Fibroblast of pulmonary artery (primary cell): ENCODE data around the gene PALD1.

Source experiments
- DNase-seq: peaks from one replicate; pipeline ENCODE4 v3.0.0-alpha.2; 2010; ENCODE audit warnings: low read depth
- H3K4me3 ChIP-seq: replicated peaks from 2 replicates; pipeline ENCODE4 v1.5.1; 2011; ENCODE audit warnings: low read depth, mild to moderate bottlenecking, control low read depth, low read length, moderate library complexity
- CTCF ChIP-seq: IDR thresholded peaks from 2 replicates; pipeline ENCODE4 v1.5.1; 2011; ENCODE audit warnings: mild to moderate bottlenecking, control low read depth, low read length, inconsistent platforms; ENCODE audit errors: missing control alignments

Gene PALD1

GRCh38 chr10:70508912-70509756 is 30.6 kb downstream of the PALD1 start:
- TF ChIP-seq CTCF: no peak

GRCh38 chr10:70509757-70510147 is 31.2 kb downstream of the PALD1 start:
- H3K4me3 ChIP-seq: no peak overlapping the region
- DNase-seq: peak; percentile 11
- TF ChIP-seq CTCF: no peak

More at GRCh38 chr10:70508912-70509756, 30.6 kb downstream of the PALD1 start:
- H3K4me3 ChIP-seq: no peak overlapping the region
- peak; percentile 39 for DNase-seq

GRCh38 chr10:70510453-70510852 is 31.9 kb downstream of the PALD1 start:
- TF ChIP-seq CTCF: no peak
- DNase-seq: no peak
- no peak overlapping the region for H3K4me3 ChIP-seq

GRCh38 chr10:70510904-70511303 is 32.3 kb downstream of the PALD1 start:
- DNase-seq: no peak
- H3K4me3 ChIP-seq: no peak overlapping the region
- no peak for TF ChIP-seq CTCF

GRCh38 chr10:70512149-70512639 is 33.6 kb downstream of the PALD1 start:
- no peak overlapping the region for H3K4me3 ChIP-seq
- DNase-seq: peak; percentile 10
- no peak for TF ChIP-seq CTCF

- TF ChIP-seq CTCF: no peak
- H3K4me3 ChIP-seq: no peak overlapping the region
- no peak for DNase-seq
Observed at GRCh38 chr10:70513848-70514309, 35.3 kb downstream of the PALD1 start.

GRCh38 chr10:70514591-70514990 is 36.0 kb downstream of the PALD1 start:
- no peak overlapping the region for H3K4me3 ChIP-seq
- no peak for DNase-seq
- no peak for TF ChIP-seq CTCF
